H1 (cell line): ENCODE results near the gene CALHM2.

Experiments
- CEBPB ChIP-seq: IDR thresholded peaks from 2 replicates; pipeline ENCODE4 v1.6.1; 2012; ENCODE audit warnings: low read depth, low read length
- CHD2 ChIP-seq: IDR thresholded peaks from 2 replicates; pipeline ENCODE4 v1.6.1; 2012; ENCODE audit warnings: low read length, improper control_type of control experiment
- CTCF ChIP-seq, 3 experiments: IDR thresholded peaks; 1 replicate in 2 of 3; 2 replicates in 1 of 3; pipeline versions ENCODE4 v1.5.1 to v1.6.1; 2011; ENCODE audit warnings: low read length in 3 of 3, mild to moderate bottlenecking in 3 of 3, inconsistent platforms in 2 of 3, low read depth in 1 of 3, moderate library complexity in 1 of 3; ENCODE audit not compliant: insufficient read depth in 1 of 3; ENCODE audit errors: control extremely low read depth in 1 of 3
- EGR1 ChIP-seq: IDR thresholded peaks from 2 replicates; pipeline ENCODE4 v1.6.1; 2011; ENCODE audit warnings: low read depth, low read length, borderline replicate concordance
- EP300 ChIP-seq, 2 experiments: IDR thresholded peaks; 1 replicate in 1 of 2; 2 replicates in 1 of 2; pipeline ENCODE4 v1.6.1; 2011 to 2012; ENCODE audit warnings: low read depth in 2 of 2, low read length in 2 of 2, mild to moderate bottlenecking in 2 of 2, borderline replicate concordance in 1 of 2, inconsistent platforms in 1 of 2, moderate library complexity in 1 of 2
- JUN ChIP-seq: IDR thresholded peaks from 2 replicates; pipeline ENCODE4 v1.6.1; 2011; ENCODE audit warnings: low read depth, mild to moderate bottlenecking, improper control_type of control experiment, low read length
- KDM1A ChIP-seq: fragments of 200-600, 300-600 bp; sonication (generic); IDR thresholded peaks from 2 replicates; pipeline ENCODE4 v1.7.1; 2016; ENCODE audit warnings: mild to moderate bottlenecking, low read length, borderline replicate concordance
- NRF1 ChIP-seq: IDR thresholded peaks from 2 replicates; pipeline ENCODE4 v1.6.1; 2011; ENCODE audit warnings: mild to moderate bottlenecking, low read depth, low read length, improper control_type of control experiment
- POLR2A ChIP-seq, 2 experiments: IDR thresholded peaks; 1 replicate in 1 of 2; 2 replicates in 1 of 2; pipeline ENCODE4 v1.6.1; 2011; ENCODE audit warnings: low read depth in 2 of 2, low read length in 2 of 2, mild to moderate bottlenecking in 2 of 2; ENCODE audit errors: control extremely low read depth in 1 of 2
- POLR2AphosphoS5 ChIP-seq: IDR thresholded peaks from 2 replicates; pipeline ENCODE4 v1.6.1; 2011; ENCODE audit warnings: low read depth, low read length
- RAD21 ChIP-seq, 2 experiments: IDR thresholded peaks in 1 of 2; conservative IDR thresholded peaks in 1 of 2; 2 replicates each; pipeline ENCODE4 v1.6.1; 2011; ENCODE audit warnings: low read depth in 2 of 2, low read length in 2 of 2, improper control_type of control experiment in 1 of 2, inconsistent platforms in 1 of 2, mild to moderate bottlenecking in 1 of 2, moderate library complexity in 1 of 2
- SP1 ChIP-seq: IDR thresholded peaks from 2 replicates; pipeline ENCODE4 v1.6.1; 2011; ENCODE audit warnings: low read depth, low read length

- TF ChIP-seq CTCF (IDR thresholded peaks at IDR 0.05; ENCODE audit: control extremely low read depth in 1 of 3, insufficient read depth in 1 of 3, low read depth in 1 of 3, low read length in 3 of 3) (no peak), CHD2 (no peak), POLR2AphosphoS5 (no peak), SP1 (no peak), POLR2A (IDR thresholded peaks at IDR 0.05; ENCODE audit: control extremely low read depth in 1 of 2, low read depth in 2 of 2, low read length in 2 of 2) (no peak), JUN (no peak), RAD21 (IDR thresholded peaks at IDR 0.05 in 1 of 2, conservative IDR thresholded peaks at IDR 0.05 in 1 of 2; ENCODE audit: low read depth in 2 of 2, low read length in 2 of 2) (no peak), CEBPB (no peak), NRF1 (no peak), EP300 (IDR thresholded peaks at IDR 0.05; ENCODE audit: borderline replicate concordance in 1 of 2, low read depth in 2 of 2, low read length in 2 of 2) (no peak), KDM1A (no peak), EGR1 (no peak)
These were observed 4.0 kb upstream of the CALHM2 start for GRCh38 chr10:103456074-103456660.
